ENCODE data around the gene WFIKKN1.
A peak's percentile ranks its signal among the peaks of the same experiment; 100 is the strongest.

WFIKKN1 gene

GRCh38 chr16:674214-674881 lies 43.6 kb downstream of the WFIKKN1 start:
- H3K4me3 ChIP-seq (ENCODE audit: low read depth, low read length) = no peak overlapping the region
- H3K9me3 ChIP-seq = no peaks in the 10 kb centered on the region
- no peaks in the 10 kb centered on the region for H3K27me3 ChIP-seq
- no peak for DNase-seq
- peaks cover 47% of the 10 kb centered on the region for H3K36me3 ChIP-seq
- TF ChIP-seq CTCF (IDR thresholded peaks at IDR 0.05; ENCODE audit: low read depth, low read length) = no peak
- peaks cover 7% of the 10 kb centered on the region for H3K4me1 ChIP-seq

GRCh38 chr16:674968-675883 lies 44.4 kb downstream of the WFIKKN1 start, which contains the start of gene RHBDL1:
TSS of gene RHBDL1 (plus strand) at chr16:675671. CDS start at chr16:675791, 120 bp downstream.
- H3K4me1 ChIP-seq = peaks cover 7% of the 10 kb centered on the region

GRCh38 chr16:675884-676564 lies 45.2 kb downstream of the WFIKKN1 start:
- Histone ChIP-seq H3K9me3 (no peaks in the 10 kb centered on the region), H3K4me1 (peaks cover 7% of the 10 kb centered on the region), H3K36me3 (peaks cover 32% of the 10 kb centered on the region), H3K27me3 (no peaks in the 10 kb centered on the region), H3K4me3 (ENCODE audit: low read depth, low read length) (no peak overlapping the region)
- no peak for DNase-seq
- TF ChIP-seq CTCF (IDR thresholded peaks at IDR 0.05; ENCODE audit: low read depth, low read length) = no peak

More at GRCh38 chr16:674968-675883, 44.4 kb downstream of the WFIKKN1 start, which contains the start of gene RHBDL1:
- DNase-seq = peak; percentile 53
- Histone ChIP-seq H3K27me3 (no peaks in the 10 kb centered on the region), H3K9me3 (no peaks in the 10 kb centered on the region), H3K36me3 (peaks cover 39% of the 10 kb centered on the region), H3K4me3 (ENCODE audit: low read depth, low read length) (peak within 1 kb of the TSS; percentile 24; the same call in 1 of the 2 replicates)
- no peak for TF ChIP-seq CTCF (IDR thresholded peaks at IDR 0.05; ENCODE audit: low read depth, low read length)

GRCh38 chr16:676565-676902 lies 45.7 kb downstream of the WFIKKN1 start:
- Histone ChIP-seq H3K4me1 (peaks cover 10% of the 10 kb centered on the region), H3K4me3 (ENCODE audit: low read depth, low read length) (no peak overlapping the region), H3K36me3 (peaks cover 32% of the 10 kb centered on the region), H3K27me3 (no peaks in the 10 kb centered on the region), H3K9me3 (no peaks in the 10 kb centered on the region)
- no peak for DNase-seq
- TF ChIP-seq CTCF (IDR thresholded peaks at IDR 0.05; ENCODE audit: low read depth, low read length) = no peak

- no peak for DNase-seq
- no peaks in the 10 kb centered on the region for H3K27me3 ChIP-seq
These were observed 46.1 kb downstream of the WFIKKN1 start for GRCh38 chr16:676913-677312.

More at GRCh38 chr16:676913-677312, 46.1 kb downstream of the WFIKKN1 start:
- no peak overlapping the region for H3K4me3 ChIP-seq (ENCODE audit: low read depth, low read length)
- no peak for TF ChIP-seq CTCF (IDR thresholded peaks at IDR 0.05; ENCODE audit: low read depth, low read length)
- peaks cover 34% of the 10 kb centered on the region for H3K36me3 ChIP-seq
- no peaks in the 10 kb centered on the region for H3K9me3 ChIP-seq
- peaks cover 14% of the 10 kb centered on the region for H3K4me1 ChIP-seq

All from BE2C (cell line).